T-helper 1 cell (primary cell): ENCODE data around the gene PCDHA13.
"Not testable (repeated sequence)": the region's sequence is repeated elsewhere in the genome, so short reads cannot be mapped to it uniquely, and the experiment has no call there.

Experiments used
- DNase-seq, 5 donors: peaks; one replicate each; pipeline ENCODE4 v3.0.0-alpha.2; 2012 to 2020

Gene PCDHA13

DNA sequence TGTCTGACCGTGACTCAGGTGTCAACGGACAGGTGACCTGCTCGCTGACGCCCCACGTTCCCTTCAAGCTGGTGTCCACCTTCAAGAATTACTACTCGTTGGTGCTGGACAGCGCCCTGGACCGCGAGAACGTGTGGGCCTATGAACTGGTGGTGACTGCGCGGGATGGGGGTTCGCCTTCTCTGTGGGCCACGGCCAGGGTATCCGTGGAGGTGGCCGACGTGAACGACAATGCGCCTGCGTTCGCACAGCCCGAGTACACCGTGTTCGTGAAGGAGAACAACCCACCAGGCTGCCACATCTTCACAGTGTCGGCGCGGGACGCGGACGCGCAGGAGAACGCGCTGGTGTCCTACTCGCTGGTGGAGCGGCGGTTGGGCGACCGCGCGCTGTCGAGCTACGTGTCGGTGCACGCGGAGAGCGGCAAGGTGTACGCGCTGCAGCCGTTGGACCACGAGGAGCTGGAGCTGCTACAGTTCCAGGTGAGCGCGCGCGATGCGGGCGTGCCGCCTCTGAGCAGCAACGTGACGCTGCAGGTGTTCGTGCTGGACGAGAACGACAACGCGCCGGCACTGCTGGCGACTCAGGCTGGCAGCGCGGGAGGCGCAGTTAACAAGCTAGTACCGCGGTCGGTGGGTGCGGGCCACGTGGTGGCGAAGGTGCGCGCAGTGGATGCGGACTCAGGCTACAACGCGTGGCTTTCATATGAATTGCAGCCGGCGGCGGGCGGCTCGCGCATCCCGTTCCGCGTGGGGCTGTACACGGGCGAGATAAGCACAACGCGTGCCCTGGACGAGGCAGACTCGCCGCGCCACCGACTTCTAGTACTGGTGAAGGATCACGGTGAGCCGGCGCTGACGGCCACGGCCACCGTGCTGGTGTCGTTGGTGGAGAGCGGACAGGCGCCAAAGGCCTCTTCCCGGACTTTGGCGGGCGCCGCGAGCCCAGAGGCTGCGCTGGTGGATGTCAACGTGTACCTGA is 11.4 kb upstream of the PCDHA13 start:
- no peak for DNase-seq

GRCh38 chr5:140875085-140876065 is 6.5 kb upstream of the PCDHA13 start, which contains the start of gene PCDHA12:
Gene PCDHA12 (plus strand): TSS chr5:140875308. CDS start chr5:140875473, 165 bp downstream.
- DNase-seq = no peak

DNA sequence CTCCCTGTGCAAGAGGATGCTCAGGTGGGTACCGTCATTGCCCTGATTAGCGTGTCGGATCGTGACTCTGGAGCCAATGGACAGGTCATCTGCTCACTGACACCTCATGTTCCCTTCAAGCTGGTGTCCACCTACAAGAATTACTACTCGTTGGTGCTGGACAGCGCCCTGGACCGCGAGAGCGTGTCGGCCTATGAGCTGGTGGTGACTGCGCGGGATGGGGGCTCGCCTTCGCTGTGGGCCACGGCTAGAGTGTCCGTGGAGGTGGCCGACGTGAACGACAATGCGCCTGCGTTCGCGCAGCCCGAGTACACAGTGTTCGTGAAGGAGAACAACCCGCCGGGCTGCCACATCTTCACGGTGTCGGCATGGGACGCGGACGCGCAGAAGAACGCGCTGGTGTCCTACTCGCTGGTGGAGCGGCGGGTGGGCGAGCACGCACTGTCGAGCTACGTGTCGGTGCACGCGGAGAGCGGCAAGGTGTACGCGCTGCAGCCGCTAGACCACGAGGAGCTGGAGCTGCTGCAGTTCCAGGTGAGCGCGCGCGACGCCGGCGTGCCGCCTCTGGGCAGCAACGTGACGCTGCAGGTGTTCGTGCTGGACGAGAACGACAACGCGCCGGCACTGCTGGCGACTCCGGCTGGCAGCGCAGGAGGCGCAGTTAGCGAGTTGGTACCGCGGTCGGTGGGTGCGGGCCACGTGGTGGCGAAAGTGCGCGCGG is 5.2 kb upstream of the PCDHA13 start:
- DNase-seq = not testable (repeated sequence)

- DNase-seq = no peak
These were observed 4.7 kb upstream of the PCDHA13 start for GRCh38 chr5:140877262-140877581.

GRCh38 chr5:140882591-140882899 is 621 bp downstream of the PCDHA13 start:
- DNase-seq = no peak

GRCh38 chr5:140883373-140883772 is 1.4 kb downstream of the PCDHA13 start:
- no peak for DNase-seq

DNA sequence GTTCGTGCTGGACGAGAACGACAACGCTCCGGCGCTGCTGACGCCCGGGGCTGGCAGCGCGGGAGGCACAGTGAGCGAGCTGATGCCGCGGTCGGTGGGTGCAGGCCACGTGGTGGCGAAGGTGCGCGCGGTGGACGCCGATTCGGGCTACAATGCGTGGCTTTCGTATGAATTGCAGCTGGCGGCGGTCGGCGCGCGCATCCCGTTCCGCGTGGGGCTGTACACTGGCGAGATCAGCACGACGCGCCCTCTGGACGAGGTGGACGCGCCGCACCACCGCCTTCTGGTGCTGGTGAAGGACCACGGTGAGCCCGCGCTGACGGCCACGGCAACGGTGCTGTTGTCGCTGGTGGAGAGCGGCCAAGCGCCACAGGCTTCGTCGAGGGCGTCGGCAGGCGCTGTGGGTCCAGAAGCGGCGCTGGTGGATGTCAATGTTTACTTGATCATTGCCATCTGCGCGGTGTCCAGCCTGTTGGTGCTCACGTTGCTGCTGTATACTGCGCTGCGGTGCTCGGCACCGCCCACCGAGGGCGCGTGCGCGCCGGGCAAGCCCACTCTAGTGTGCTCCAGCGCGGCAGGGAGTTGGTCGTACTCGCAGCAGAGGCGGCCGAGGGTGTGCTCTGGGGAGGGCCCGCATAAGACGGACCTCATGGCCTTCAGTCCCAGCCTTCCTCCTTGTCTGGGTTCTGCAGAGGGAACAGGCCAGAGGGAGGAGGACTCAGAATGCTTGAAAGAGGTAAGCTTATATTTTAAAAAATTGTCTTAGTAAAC is 2.2 kb downstream of the PCDHA13 start:
- DNase-seq = no peak

DNA sequence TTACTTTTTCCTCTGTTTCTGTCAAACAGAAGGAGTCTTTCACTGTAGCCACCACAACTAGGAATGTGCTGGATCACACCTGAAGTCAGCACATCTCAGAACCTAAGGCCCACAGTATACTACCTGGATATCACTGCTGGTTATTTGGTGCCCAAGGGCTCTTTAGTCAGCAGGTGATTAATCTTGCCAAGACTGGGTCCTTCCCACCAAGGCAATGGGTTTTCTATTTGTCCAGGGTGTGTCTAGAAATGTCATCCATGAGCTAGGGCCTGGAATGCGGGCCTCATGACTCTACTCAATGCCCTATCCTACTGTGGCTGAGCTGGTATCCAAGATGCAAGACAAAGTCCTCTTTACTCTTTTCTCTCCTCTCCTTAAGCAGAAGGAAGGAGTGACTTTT is 34.4 kb downstream of the PCDHA13 start:
- no peak for DNase-seq

GRCh38 chr5:140923601-140924000 is 41.7 kb downstream of the PCDHA13 start:
- DNase-seq = no peak

DNA sequence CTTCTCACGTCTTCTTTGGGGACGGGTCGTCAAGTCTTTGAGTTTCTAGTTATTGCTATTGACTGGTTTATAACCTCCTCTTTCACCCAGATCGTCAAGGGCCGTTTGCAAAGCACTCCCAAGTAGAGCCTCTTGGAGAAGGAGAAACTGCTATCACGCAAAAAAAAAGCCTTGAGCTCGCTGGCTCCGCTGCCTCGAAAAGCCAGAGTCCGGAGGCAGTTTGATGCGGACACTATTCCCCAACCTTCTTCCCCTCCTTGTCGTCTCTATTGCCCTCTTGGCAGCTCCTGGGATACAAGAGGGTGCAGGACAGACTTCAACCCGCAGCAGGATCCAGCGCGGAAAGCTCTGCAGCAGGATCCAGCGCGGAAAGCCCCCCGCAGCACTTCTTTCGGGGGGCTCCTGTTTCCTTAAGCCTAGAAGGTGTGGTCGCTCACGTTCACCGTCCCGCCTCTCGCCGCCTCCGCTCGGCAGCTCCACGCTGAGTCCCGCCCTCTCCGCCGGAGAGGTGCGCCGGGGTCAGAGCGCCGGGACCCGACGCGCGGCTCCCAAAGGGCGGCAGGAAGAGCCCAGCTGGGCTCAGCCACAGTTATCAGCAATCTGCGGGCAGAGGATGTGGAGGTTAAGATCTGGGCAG is 44.0 kb downstream of the PCDHA13 start, which contains the start of gene PCDHAC1:
TSS of gene PCDHAC1 (plus strand) at position 494 of the 637 bp plus-strand sequence. CDS start 594 bp downstream, outside the sequence.
- DNase-seq = no peak

DNA sequence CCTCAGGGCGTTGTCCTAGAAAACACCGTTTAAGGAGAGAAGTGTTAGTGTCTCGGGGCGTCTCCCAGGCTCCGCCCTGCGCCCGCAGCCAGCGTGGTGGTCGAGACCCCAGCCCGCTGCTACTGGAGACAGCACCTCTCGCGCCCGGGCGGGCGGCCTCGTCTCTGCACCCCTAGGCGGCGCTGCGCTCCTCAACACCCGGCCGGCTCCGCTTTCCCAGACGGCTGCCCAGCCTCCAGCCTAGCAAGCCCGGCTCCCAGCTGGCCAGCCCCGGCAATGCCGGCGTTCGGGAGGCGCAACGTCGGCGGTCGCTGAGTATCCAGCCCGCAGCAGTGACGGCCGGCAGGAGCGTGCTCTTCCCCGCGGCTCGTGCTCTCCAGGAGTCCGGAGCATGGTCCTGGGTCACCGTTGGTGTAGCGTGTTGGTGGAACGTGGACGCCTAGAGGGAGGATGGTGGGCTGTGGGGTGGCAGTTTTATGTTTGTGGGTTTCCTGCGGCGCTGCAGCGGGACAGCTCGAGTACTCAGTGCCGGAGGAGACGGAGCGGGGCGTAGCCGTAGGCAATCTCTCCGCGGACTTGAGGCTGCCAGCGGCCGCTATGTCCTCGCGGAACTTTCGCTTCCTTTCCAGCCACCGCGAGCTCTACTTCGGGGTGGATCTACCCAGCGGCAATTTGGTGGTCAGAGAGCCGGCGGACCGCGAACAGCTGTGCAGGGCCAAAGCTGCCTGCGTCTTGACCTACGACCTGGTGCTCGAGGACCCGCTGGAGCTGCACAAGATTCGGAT is 44.7 kb downstream of the PCDHA13 start:
- peak in 2 of 5 donors; percentile 10 to 16 for DNase-seq

GRCh38 chr5:140927228-140927573 is 45.3 kb downstream of the PCDHA13 start:
- no peak for DNase-seq
